ENCODE measurements around the gene CDH22.

The CDH22 gene

GRCh38 chr20:46139908-46140482, 168.3 kb downstream of the CDH22 start:
- no peak for DNase-seq (ENCODE audit: low spot score)

- DNase-seq (ENCODE audit: low spot score), result no peak
Observed at GRCh38 chr20:46139266-46139889, 168.9 kb downstream of the CDH22 start.

- no peak for DNase-seq (ENCODE audit: low spot score)
Observed at GRCh38 chr20:46137816-46138215, 170.5 kb downstream of the CDH22 start.

- no peak for DNase-seq (ENCODE audit: low spot score)
Observed at GRCh38 chr20:46135856-46136633, 172.3 kb downstream of the CDH22 start.

GRCh38 chr20:46134716-46135115, 173.6 kb downstream of the CDH22 start:
- no peak for DNase-seq (ENCODE audit: low spot score)

- DNase-seq (ENCODE audit: low spot score), result no peak
Observed at GRCh38 chr20:46133886-46134654, 174.2 kb downstream of the CDH22 start.

GRCh38 chr20:46132705-46133120, 175.6 kb downstream of the CDH22 start:
- DNase-seq (ENCODE audit: low spot score), result peak; percentile 55

GRCh38 chr20:46131396-46131795, 176.9 kb downstream of the CDH22 start:
- no peak for DNase-seq (ENCODE audit: low spot score)

GRCh38 chr20:46130534-46130933, 177.8 kb downstream of the CDH22 start:
- DNase-seq (ENCODE audit: low spot score), result no peak

GRCh38 chr20:46129955-46130481, 178.3 kb downstream of the CDH22 start:
- DNase-seq (ENCODE audit: low spot score), result no peak

GRCh38 chr20:46128310-46129151, 179.8 kb downstream of the CDH22 start:
- no peak for DNase-seq (ENCODE audit: low spot score)

GRCh38 chr20:46127396-46128010, 180.8 kb downstream of the CDH22 start:
- DNase-seq (ENCODE audit: low spot score), result no peak

GRCh38 chr20:46126440-46127056, 181.8 kb downstream of the CDH22 start:
- DNase-seq (ENCODE audit: low spot score), result no peak

Measured in LoVo (cell line).